ENCODE data around the gene PCSK4.

DNA sequence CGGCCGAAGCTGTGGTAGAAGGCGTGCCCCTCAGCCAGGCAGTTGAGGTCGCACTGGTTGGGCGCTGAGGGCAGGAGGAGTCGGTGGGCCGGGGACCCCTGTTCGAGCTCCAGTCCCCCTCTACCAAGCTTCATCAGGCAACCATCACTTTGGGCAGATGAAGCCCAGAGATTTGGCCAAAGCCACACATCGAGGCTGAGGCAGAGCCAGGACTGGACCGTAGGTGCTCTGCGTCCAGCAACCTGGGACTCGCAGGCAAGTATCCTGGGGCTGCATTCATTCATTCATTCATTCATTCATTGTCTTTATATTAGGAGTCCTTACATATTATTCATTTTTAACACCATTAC, 18.3 kb upstream of the PCSK4 start:
- TF ChIP-seq, protein P1, sequence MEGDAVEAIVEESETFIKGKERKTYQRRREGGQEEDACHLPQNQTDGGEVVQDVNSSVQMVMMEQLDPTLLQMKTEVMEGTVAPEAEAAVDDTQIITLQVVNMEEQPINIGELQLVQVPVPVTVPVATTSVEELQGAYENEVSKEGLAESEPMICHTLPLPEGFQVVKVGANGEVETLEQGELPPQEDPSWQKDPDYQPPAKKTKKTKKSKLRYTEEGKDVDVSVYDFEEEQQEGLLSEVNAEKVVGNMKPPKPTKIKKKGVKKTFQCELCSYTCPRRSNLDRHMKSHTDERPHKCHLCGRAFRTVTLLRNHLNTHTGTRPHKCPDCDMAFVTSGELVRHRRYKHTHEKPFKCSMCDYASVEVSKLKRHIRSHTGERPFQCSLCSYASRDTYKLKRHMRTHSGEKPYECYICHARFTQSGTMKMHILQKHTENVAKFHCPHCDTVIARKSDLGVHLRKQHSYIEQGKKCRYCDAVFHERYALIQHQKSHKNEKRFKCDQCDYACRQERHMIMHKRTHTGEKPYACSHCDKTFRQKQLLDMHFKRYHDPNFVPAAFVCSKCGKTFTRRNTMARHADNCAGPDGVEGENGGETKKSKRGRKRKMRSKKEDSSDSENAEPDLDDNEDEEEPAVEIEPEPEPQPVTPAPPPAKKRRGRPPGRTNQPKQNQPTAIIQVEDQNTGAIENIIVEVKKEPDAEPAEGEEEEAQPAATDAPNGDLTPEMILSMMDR (IDR thresholded peaks at IDR 0.05): no peak
- no peak for TF ChIP-seq POLR2A (IDR thresholded peaks at IDR 0.05)
